NK-92 treated with Interleukin-12 subunit alpha and Interleukin-12 subunit beta, amount 100 ng/mL, for 24 hours (cell line): ENCODE data around the gene SHROOM2.
"Not testable (repeated sequence)": the region's sequence is repeated elsewhere in the genome, so short reads cannot be mapped to it uniquely, and the experiment has no call there.

Experiments
- DNase-seq: peaks from one replicate; lab custom pipeline; 2025; lab: John Stamatoyannopoulos, UW

SHROOM2 gene

DNA sequence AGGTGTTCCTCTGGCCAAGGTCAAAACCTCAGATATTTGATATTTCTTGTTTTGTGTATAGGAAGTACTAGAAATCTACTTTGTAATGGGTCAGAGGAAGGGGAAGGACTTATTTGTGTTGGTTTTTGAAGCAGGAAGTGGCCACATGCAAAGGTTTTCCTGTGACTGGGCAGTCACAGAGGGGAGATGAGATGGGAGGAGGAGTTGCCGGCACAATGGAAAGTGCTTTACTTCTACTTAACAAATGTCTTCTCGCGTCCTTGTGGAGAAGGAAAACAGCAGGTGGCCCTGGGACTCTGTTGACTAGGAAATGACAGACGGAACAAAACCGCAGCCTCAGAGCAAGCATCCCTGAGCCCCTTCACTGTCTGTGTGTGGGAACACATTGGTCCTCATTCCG lies 46.6 kb downstream of the SHROOM2 start:
- DNase-seq: no peak

DNA sequence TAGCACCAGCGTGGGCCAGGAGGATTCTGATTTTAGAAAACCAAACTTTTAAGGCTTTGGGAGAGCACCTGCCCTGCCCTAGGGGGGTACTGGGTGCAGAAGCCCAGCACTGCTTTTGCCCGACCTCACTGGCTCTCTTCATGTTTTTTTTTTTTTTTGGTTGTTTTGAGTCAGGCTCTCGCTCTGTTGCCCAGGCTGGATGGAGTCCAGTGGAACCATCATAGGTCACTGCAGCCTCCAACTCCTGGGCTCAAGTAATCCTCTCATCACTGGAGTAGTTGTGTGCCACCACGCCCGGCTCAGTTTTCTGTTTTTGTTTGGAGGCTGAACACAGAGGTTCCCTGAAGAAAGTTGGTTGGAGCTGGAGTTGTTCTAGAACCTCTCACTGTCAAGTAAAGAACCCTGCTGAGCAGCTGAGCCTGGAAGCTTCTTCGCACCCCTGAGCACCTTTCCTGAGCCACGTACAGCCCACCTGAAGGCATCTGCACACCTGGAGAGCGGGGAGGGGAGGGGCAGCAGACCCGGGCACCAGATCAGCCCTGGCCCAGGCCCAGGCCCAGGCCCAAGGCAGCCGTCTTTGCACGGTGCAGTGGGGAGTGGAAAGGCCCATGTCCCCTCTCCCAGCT lies 49.5 kb downstream of the SHROOM2 start:
- DNase-seq: no peak

DNA sequence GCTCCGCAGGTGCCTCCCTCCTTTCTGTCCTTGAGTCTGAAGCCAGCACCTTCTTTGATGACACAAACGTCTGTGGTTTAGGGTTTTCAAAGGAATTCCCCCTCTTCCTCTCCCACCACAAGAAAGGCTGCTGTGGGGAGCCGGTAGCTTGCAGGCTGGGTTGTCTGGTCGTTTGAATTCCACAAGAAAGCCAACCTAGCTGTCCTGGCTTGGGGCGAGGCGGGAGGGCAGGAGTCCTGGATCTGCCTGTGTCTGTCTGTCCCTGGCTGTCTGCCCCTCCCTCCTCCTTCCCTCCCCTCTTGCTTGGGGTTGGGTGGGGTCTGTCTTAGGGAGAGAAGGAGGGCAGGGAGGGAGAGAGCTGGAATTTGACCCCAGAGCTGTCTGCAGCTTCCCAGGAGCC lies 56.3 kb downstream of the SHROOM2 start:
- DNase-seq: no peak

DNA sequence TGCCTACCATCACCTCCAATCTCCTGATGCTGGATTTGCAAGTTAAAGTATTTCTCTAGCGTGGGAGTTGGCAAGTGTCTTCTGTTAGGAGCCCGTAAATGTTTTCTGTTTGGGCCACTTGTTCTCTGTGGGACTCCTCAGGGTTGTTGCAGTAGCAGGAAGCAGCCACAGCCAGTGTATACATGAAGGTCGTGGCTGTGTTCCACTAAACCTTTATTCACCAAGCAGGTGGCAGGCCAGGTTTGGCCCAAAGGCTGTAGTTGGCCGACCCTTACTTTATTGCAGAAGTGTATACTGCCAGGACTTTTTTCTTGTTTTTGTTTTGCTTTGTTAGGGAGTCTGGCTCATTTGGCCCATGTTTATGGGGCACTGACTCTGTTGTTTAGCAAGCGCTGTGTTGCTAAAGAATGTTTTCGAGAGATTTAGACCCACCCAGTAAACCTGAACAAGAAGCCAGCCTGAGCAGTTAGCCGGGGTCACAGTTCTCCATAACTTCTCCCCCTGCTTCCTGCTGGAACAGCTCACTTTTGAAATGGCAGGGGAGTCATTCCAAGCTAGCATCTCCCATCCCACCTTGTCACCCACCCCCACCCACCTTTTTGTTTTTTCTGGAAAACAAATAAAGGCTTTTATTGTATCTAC lies 58.8 kb downstream of the SHROOM2 start:
- DNase-seq: no peak

DNA sequence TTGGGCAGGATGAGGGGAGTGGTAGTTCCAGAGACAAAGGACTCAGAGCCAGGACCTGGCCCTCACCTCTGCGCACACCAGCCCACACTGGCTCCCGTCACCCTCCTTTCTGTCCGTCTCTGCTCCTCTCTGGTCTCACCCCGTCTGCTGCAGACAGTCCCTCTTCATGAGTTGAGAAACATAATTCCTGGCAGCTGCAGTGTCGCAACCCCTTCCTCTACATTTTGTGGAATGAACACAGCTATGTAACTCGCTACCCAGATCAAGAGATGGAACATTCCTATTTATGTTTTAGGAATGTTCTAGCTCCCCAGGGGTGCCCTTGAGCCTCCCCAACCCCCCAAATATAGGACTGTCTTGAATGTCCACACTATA lies 59.3 kb downstream of the SHROOM2 start:
- no peak for DNase-seq

DNA sequence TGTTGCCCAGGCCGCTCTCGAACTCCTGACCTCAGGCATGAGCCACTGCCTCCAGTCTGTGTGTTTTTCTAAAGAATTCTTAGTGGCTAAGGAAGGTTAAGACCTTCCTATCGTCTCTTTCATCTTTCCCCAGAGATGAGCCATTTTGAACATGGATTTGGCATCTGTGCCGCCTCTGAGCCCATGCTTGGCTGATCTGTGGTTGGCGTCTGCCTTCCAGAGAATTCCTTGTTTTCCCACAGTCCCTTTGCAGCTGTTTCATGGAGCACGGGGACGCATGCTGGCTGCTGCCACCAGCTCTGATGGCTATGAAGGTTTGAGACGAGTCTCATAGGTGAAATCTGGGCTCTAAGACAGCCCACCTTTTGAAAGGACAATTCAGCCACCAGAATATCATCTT lies 60.4 kb downstream of the SHROOM2 start:
- no peak for DNase-seq

DNA sequence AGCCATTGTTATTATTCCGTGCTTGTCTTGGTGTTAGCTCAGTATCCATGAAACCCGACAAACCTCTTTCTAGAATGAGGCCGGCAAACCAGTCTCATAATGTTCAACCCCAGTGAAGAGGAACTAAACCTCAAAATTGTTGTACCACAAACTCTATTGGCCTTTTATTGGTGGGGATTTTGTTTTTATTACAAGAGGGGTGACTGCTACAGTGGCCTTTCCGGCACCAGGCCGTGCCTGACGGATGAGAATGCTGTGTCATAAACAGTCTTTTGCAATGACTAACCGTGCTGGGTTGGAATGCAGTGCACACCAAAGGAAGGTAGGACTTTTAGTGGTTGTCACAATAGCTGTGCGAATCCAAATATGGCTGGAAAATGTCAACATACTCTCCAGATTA lies 60.8 kb downstream of the SHROOM2 start:
- no peak for DNase-seq

DNA sequence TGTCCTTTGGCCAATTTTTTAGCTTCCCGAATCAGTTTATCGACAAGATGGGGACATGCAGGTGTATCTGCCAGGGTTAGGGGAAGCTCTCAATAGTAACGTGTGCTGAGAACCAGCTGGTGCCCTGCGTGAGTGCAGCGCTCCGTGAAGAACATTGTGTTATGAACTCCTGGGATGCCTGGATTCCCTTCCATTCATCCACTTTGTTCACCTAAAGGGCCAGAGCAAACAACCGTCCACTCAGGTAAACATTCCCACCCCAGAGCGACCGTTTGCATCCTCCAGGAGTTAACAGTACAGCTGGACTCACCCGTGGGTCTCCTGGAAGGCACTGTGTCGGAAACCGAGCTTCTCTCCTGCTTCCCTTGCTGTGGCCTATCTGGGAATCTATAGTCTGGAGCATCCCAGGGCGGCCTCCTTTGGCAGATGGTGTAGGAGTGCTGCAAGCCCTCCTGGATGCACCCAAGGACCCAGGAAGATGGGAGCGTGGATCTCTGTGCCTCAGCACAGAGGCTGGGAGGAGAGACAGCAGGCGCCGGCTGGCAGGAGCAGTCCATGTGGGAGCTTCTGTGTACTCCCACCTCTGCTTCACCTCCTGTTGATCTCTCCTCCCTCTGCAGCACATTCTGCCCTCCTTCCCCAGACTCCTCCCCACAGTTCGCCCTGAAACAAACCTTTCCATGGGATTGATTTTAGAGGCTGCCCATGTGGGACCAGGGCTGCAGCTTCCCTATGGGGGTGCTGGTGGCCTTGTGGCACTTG lies 62.7 kb downstream of the SHROOM2 start:
- DNase-seq: no peak

DNA sequence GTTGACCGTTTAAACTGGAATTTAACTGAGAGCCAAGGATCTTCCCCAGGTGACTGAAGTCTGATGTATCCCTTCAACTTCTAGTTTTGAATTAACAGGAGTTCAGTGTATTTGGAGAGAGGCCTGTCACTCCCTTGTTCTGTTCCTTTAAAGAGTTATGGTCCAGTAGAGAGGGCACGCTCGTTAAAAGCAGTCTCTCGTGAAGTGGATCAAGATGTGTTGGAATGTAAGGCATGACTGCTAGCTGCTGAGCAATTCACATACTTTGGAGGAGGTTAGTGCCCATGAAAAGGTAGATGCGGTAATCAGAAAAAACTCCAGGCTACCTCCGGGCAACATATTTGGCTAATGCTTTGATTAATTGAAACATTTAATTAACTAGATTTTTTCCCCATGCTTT lies 65.7 kb downstream of the SHROOM2 start:
- DNase-seq: no peak

DNA sequence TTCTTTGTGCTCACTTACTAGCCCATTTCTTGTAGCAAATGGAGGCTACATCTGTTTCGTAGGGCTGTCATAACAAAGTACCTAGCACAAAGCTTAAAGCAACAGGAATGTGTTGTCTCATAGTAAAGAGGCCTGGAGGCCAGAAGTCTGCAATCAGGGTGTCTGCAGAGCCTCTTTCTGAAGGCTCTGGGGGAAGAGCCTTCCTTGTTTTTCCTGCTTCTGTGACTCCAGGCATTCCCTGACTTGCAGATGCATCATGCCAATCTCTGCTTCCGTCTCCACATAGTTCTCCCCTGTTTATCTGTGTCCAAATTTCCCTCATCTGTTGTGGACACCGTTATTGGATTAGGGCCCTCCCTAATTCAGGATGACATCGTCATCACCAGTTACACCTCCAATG lies 67.1 kb downstream of the SHROOM2 start:
- DNase-seq: no peak

DNA sequence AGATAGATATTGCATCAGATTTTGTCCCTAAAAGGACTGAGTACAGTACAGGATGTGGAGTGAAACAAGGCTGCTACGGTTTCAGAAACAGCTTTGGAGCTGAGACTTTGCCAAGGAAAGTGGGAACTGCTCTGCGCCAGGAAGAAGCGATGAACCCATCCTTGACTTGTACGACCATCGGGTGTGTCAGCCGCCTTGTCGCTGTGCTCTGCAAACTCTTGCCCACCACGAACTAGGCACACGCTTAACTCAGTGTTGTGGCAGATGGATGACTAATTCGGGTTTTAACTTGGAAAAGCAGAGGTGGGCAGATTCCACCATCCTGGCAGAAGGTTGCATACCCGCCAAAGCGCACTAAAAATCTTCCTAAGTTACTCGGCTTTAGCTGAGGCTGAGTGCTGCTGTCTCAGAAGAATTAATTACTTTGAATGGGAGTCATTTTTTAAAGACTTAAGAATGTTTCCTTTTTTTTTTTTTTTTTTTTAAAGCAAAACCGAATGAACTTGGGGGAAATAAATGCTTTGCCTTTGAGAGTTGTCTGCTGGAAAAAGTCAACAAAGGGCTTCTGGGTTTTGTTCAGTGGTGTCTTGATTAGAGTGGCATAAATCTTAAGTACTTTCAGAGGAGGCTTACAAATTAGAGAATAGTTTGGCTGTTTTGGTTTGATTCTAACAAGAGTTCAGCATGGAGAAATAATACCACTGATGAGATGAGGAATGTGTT lies 69.5 kb downstream of the SHROOM2 start:
- DNase-seq: no peak

DNA sequence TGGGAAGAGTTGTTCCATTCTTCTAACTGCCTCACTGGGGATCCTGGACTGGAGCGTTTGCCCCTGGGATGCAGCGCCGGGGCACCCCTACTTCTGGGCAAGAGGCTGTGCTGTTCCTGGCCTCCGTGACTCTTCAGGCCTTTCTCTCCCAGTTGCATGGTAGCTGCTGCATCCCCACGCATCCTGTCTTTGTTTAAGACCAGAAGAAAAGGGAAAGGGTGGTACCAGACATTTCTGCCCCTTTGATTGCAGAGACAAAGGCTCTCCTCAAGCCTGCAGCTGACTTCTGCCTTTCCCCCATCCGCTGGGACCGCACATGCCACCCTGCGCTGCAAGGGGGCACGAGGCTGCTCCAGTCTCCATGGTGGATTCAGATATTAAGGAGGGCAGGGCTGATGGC lies 70.4 kb downstream of the SHROOM2 start:
- no peak for DNase-seq

DNA sequence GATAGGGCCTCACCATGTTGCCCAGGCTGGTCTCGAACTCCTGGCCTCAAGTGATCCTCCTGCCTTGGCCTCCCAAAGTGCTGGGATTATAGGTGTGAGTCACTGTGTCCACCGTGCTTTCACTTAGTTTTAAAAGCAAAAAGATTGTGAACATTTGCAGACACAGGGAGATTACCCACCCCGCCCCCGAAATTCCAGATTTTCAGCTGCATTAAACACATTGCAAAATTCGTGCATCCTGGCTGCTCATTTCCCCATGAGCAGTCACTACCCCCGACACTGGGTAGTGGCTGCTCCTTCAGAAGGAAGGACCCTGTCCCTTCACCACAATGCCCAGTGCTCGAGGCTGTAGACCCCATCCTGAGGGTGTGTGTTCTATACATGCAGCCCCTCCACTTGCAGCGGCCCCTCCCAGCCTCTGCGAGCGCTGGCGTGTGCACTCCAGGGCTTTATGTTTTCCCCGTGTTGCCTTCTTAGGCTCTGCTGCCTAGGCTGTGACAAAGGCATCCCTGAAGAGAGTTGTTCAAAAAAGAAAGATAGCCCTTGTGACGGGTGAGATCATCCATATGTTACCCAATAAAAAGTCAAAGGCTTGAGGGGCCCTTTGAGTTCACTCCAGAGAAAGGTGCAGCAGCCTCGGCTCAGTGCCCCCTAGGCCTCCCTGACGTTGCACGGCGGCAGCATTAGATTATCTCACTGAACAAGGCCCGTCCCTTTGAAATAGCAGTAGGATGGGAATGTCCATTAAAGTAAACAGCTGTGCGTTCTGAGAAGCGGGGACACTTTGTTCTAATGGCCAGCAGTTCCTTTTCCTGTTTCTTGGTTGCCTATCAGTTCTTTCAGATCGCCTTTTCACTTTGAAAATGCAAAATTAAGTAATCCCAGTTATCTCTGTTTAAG lies 71.6 kb downstream of the SHROOM2 start:
- DNase-seq: no peak

DNA sequence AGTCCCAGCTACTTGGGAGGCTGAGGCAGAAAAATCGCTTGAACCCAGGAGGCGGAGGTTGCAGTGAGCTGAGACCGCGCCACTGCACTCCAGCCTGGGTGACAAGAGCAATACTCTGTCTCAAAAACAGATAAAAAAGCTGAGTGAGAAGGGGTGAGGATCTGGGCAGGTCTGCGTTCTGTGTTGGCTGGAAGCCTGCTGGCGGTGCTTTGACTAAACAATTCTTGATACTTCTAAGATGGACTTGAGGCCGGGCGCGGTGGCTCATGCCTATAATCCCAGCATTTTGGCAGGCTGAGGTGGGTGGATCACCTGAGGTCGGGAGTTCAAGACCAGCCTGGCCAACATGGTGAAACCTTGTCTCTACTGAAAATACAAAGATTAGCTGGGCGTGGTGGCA lies 72.5 kb downstream of the SHROOM2 start:
- not testable (repeated sequence) for DNase-seq

DNA sequence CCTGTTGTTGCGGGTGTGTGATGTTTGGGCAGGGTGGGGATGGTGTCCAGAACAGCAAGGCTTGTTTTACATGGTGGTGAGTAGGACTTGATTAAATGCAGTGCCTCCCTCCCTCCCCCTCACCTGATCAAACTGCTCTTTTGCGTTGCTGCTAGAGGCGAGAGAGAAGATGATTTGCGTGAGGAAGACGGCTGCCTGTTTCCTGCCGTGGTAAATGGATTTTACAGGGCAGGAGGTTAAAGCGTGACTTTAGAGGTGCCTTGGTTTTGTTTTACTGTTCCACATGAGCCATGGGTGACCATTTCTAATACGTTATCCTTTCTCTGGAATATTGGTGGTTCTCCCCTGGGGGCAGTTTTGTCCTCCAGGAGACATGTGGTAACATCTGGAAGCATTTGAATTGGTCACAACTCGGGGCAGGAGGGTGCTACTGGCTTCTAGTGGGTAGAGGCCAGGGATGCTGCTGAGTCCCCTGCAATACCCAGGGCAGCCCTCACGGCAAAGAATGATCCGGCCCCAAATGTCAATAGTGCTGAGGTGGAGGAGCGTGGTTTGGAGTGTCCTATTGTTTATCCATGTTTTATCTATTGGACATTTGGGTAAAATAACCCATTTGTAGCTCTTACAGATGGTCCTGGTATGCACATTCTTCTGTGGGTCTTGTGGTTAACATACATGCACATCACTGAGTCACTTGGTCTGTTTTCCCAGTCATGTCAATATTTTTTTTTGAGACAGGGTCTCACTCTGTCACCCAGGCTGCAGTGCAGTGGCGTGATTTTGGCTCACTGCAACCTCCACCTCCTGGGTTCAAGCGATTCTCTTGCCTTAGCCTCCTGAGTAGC lies 73.7 kb downstream of the SHROOM2 start:
- no peak for DNase-seq

DNA sequence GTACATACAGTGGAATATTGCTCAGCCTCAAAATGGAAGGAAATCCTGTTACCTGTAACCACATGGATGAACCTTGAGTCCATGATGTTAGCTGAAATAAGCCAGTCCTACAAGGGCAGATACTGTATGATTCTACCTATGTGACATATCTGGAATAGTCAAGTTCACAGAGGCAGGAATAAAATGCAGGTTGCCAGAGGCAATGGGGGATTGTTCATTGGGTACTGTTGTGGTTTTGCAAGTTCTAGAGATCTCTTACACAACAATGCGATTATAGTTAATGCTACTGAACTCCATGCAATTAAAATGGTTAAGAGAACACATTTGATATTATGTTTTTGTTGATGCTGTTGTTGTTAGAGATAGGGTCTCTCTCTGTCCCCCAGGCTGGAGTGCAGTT lies 74.6 kb downstream of the SHROOM2 start:
- no peak for DNase-seq

DNA sequence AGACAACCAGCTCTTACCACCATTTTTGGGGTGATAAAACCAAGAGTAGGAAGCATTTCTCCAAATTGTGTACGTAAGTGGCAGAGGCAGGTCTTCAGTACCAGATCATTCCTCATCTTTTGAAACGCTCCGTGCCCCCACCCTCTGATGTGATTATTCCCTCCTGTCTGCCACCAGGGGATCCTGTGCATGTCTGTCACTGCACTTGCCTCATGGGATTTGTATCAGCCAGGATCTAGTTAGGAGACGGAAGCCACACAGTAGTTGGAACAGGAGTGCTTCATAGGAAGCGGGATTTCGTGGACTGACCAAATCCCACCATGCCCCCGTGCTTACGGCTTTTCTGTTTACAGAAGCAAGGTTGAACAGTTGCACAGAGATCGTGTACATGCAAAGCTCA lies 75.5 kb downstream of the SHROOM2 start:
- no peak for DNase-seq

DNA sequence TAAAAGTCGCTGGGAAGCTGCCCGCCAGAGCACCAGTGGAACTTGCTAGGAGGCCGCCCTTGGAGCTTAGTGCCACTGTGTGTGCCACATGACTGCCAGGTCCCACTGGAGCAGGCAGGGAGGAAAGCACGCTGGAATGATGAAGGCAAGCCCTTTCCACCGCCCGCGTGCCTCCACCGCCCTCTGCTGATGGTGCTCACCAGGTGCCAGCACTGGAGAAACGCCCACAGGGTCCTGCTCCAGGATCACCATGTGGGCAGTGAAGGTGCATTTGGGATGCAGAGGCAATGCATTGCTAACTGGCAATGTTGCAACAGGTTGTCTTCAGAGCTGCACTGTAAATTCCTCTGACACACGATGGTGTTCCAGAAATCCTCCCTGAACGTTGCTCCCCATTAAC lies 76.3 kb downstream of the SHROOM2 start:
- DNase-seq: no peak

DNA sequence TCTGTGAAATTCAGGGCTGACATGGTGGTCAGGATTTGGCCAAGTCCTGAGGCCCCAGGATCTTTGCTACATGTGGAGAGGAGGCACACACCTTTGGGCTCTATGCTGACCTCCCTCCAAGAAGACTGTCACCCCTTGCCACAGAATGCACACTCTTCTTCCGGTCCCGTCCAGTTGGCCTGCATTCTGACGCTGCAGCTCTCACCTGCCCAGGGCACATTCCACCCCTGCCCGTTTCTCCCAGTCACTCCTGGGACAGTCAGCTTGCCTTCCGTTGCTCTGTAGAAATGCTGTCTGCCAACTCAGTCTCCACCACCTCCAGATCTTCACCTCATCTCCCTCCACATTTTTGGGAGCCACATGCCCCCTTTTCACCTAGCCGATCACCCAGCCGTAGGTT lies 76.7 kb downstream of the SHROOM2 start:
- no peak for DNase-seq

DNA sequence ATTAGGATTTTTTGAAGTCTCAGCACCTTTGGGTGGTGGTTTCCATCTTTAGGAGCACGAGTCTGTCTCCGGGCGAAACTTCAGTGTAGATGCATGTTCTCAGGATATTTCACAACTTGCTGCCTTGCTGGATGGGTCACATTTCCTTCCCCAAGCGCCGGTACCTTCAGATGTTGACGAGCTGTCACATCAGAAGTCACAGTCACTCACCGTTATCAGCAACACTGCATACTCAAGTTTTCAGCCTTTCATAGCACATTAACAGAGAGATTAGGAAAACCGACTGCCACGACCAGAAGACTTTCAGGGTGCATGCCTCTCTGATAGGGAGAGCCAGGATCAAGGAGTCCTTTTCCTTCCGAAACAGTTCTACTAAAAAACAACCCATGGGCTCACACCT lies 77.8 kb downstream of the SHROOM2 start:
- no peak for DNase-seq
